Smooth muscle cell (in vitro differentiated cells): ENCODE measurements around the gene ABHD17A. TPM values are rescaled to one million over a fixed set of nuclear protein-coding genes. Genes with fewer than 3 reads are reported as not detected.

ENCODE experiments used
- DNase-seq: peaks from one replicate; lab custom pipeline; 2025; ENCODE audit not compliant: unreplicated experiment; lab: John Stamatoyannopoulos, UW
- H2AFZ ChIP-seq: fragments of 200-600 bp; sonication (generic); 2 replicates; pipeline ENCODE4 v1.6.0; 2016; ENCODE audit warnings: antibody characterized with exemption, low read depth, mild to moderate bottlenecking
- H3F3A ChIP-seq: fragments of 200-600 bp; sonication (generic); 2 replicates; pipeline ENCODE4 v1.6.0; 2017; ENCODE audit warnings: antibody characterized with exemption, low read depth
- H3K27ac ChIP-seq: fragments of 200-600 bp; sonication (generic); 2 replicates; pipeline ENCODE4 v1.5.1; 2016; ENCODE audit warnings: low read depth, mild to moderate bottlenecking
- H3K27me3 ChIP-seq: fragments of 200-600 bp; sonication (generic); 2 replicates; pipeline ENCODE4 v1.6.1; 2016; ENCODE audit warnings: low read depth, mild to moderate bottlenecking
- H3K36me3 ChIP-seq: fragments of 200-600 bp; sonication (generic); 2 replicates; pipeline ENCODE4 v1.5.1; 2016; ENCODE audit warnings: low read depth
- H3K4me1 ChIP-seq: fragments of 200-600 bp; sonication (generic); 2 replicates; pipeline ENCODE4 v1.5.1; 2016; ENCODE audit warnings: low read depth
- H3K4me2 ChIP-seq: fragments of 200-600 bp; sonication (generic); 2 replicates; pipeline ENCODE4 v1.6.0; 2016; ENCODE audit warnings: mild to moderate bottlenecking
- H3K4me3 ChIP-seq: fragments of 200-600 bp; sonication (generic); 2 replicates; pipeline ENCODE4 v1.5.1; 2016; ENCODE audit warnings: mild to moderate bottlenecking
- H3K79me2 ChIP-seq: fragments of 200-600 bp; sonication (generic); 2 replicates; pipeline ENCODE4 v1.6.0; 2016; ENCODE audit warnings: low read depth, mild to moderate bottlenecking
- H3K9ac ChIP-seq: fragments of 200-600 bp; sonication (generic); 2 replicates; pipeline ENCODE4 v1.6.0; 2016; ENCODE audit warnings: low read depth
- H3K9me3 ChIP-seq: fragments of 200-600 bp; sonication (generic); replicated peaks from 2 replicates; pipeline ENCODE4 v1.5.1; 2016; ENCODE audit warnings: low read depth
- H4K20me1 ChIP-seq: fragments of 200-600 bp; sonication (generic); 2 replicates; pipeline ENCODE4 v1.6.0; 2016; ENCODE audit warnings: low read depth
- CTCF ChIP-seq: fragments of 200-600 bp; sonication (generic); IDR thresholded peaks from 2 replicates; pipeline ENCODE4 v1.5.1; 2017; ENCODE audit warnings: borderline replicate concordance, mild to moderate bottlenecking, antibody characterized with exemption; ENCODE audit not compliant: insufficient read depth, poor library complexity, severe bottlenecking
- WGBS: methylation state at CpG from one replicate; pipeline ENCODE4 v1.1.7; 2016; ENCODE audit warnings: low lambda C conversion rate; 5-methylcytosine and 5-hydroxymethylcytosine counted together
- polyA plus RNA-seq: library from polyadenylated mRNA; unstranded; fragments of >200 nt; fragmentation: Nextera tagmentation; extraction: Ambion mirVana; gene quantifications from 2 replicates; pipeline ENCODE4 v1.2.1, GENCODE V29; 2016
- total RNA-seq: library from RNA; depleted of rRNA; stranded (reverse); fragments of >200 nt; gene quantifications from 2 replicates; pipeline ENCODE4 v1.2.3, GENCODE V29; 2014

The ABHD17A gene
- total and polyA plus RNA-seq, 2 experiments from 2014 or later, result 42.9 to 106 TPM

DNA sequence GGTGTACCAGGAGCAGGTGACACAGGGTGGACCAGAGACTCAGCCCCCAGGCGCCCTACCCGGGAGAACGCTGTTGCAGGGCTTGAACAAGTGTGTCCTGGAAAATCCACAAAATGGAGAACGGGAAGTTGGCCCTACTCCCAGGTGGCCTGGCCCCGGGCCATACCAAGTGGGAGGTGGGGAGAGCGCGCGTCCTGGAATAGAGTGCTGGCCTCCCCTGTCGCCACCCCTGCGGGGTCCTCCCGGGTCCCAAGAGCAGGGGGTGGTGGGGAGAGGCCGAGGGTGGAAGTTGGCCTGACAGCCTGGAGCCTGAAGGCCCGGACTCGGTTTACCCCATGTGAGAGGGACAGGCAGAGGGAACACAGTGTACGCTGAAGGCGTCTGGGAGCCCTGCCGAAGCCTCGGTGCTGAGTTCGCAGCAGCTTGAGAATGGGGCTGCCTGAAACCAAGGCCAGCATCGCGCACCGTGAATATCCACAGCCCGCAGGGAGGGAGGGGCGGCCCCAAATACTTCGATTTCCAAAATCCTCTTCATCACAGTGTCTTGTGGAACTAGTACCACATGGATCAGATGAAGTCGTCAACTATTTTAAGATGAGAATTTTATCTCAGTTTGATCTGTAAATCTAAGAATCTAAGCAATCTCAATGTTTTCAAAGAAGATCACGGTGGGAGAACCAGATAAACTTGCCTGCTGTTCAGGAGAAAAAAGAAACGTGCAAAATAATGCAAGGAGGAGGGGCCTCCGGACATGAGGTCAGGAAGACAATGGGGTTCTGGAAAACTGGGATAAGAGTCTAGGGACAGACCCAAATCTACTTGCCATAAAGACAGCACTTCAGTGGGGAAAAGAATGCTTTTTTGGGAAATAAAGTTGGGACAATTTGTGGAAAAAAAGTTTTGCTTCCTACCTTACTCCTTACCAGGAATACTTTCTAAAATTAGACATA is 11.5 kb downstream of the ABHD17A start:
- Histone ChIP-seq H3K36me3 (no peaks in the 10 kb centered on the region), H3K79me2 (peaks cover 36% of the 10 kb centered on the region), H3K4me3 (peak overlapping the region; percentile 65), H3K9ac (peak overlapping the region; percentile 90), H3K4me1 (peaks cover 15% of the 10 kb centered on the region), H3F3A (no peaks in the 10 kb centered on the region), H3K27me3 (no peaks in the 10 kb centered on the region), H3K4me2 (peak overlapping the region; percentile 97), H2AFZ (no peak overlapping the region), H3K9me3 (no peaks in the 10 kb centered on the region), H3K27ac (no peak overlapping the region), H4K20me1 (peaks cover 50% of the 10 kb centered on the region)
- TF ChIP-seq CTCF, result no peak
- WGBS, result 93% methylated on average over 29 of the region's 29 CpGs
- DNase-seq, result no peak

DNA sequence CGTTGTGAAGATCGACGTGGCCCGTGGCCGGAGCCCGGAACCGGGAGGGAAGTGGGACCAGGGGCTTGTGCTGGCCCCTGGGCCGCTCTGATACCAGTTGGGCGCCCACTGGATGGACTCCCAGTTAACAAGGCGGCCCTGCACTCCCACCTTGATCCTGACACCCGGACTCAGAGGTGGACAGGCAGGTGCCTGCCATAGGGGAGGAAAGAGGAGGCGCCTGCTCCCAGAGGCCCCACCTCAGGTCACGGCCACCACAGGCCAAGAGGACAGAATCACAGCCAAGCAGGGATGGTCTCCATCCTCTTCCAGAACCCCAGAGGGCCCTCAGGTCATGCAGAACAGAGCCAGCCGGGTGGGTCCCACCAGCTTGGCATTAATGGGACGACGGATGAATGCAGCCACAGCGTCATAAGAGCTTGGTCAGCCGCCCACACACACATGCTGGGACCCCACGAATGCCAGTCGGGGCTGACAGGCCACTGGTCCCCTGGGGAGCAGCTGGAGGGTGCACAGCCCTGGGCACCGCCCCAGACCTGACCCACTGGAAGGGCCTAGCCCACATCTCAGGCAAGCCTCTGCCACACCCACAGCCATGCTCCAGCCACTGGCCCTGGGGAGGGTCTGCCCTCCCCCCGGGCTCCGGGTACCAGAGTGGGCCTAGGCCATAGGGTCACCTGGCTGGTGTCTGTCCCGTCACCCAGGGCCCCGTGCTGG is 12.3 kb downstream of the ABHD17A start:
- Histone ChIP-seq H2AFZ (no peak overlapping the region), H3K4me3 (no peak overlapping the region), H3K9me3 (no peaks in the 10 kb centered on the region), H4K20me1 (peaks cover 47% of the 10 kb centered on the region), H3F3A (no peaks in the 10 kb centered on the region), H3K79me2 (peaks cover 36% of the 10 kb centered on the region), H3K36me3 (no peaks in the 10 kb centered on the region), H3K27me3 (no peaks in the 10 kb centered on the region), H3K9ac (no peak overlapping the region), H3K4me1 (peaks cover 15% of the 10 kb centered on the region), H3K4me2 (no peak overlapping the region), H3K27ac (no peak overlapping the region)
- 91% methylated on average over 24 of the region's 25 CpGs for WGBS
- TF ChIP-seq CTCF, result no peak
- no peak for DNase-seq

DNA sequence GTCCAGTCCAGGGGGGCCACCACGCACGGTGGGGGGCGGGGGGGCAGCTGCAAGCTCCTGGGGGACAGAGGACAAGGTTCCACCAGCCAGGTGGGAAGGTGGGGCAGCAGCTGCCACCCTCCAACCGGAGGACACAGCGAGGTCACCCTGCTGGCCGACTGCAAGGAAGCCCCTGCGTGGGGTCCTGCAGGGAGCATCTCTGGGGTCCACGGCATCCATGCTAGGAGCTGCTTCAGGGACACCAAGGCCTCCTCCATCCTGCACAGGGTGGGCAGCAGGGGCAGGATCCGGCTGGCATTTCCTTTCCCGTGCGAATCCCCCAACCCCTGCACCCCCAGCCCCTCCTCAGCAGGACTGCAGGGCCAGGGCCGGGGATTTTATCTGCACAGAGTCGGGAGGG is 13.7 kb downstream of the ABHD17A start:
- WGBS, result 97% methylated on average over 10 of the region's 13 CpGs
- no peak for TF ChIP-seq CTCF
- Histone ChIP-seq H3K36me3 (no peaks in the 10 kb centered on the region), H3K4me3 (no peak overlapping the region), H3K27me3 (no peaks in the 10 kb centered on the region), H3K79me2 (peaks cover 36% of the 10 kb centered on the region), H4K20me1 (peaks cover 47% of the 10 kb centered on the region), H3K4me1 (peaks cover 15% of the 10 kb centered on the region), H3K4me2 (no peak overlapping the region), H3K27ac (no peak overlapping the region), H3K9me3 (no peaks in the 10 kb centered on the region), H3K9ac (no peak overlapping the region), H3F3A (no peaks in the 10 kb centered on the region), H2AFZ (no peak overlapping the region)
- DNase-seq, result no peak
